NCI-H2107 treated with DMSO at 0.1 percent for 48 hours (cell line): ENCODE results near the gene ATIC.
"Not testable (repeated sequence)": the region's sequence is repeated elsewhere in the genome, so short reads cannot be mapped to it uniquely, and the experiment has no call there.

ENCODE experiments used
- DNase-seq: peaks from one replicate; lab custom pipeline; 2025; ENCODE audit not compliant: unreplicated experiment; lab: John Stamatoyannopoulos, UW

ATIC gene

GRCh38 chr2:215360059-215360458, 48.2 kb downstream of the ATIC start:
- not testable (repeated sequence) for DNase-seq

- DNase-seq, result no peak
These were observed 48.7 kb downstream of the ATIC start for GRCh38 chr2:215360596-215360995.

- no peak for DNase-seq
These were observed 49.5 kb downstream of the ATIC start for GRCh38 chr2:215361211-215361875.

GRCh38 chr2:215361876-215362561, 50.2 kb downstream of the ATIC start:
- no peak for DNase-seq

- DNase-seq, result no peak
These were observed 50.7 kb downstream of the ATIC start for GRCh38 chr2:215362562-215362904.

GRCh38 chr2:215363039-215363438, 51.2 kb downstream of the ATIC start:
- no peak for DNase-seq

- DNase-seq, result no peak
These were observed 51.8 kb downstream of the ATIC start for GRCh38 chr2:215363461-215364156.

- no peak for DNase-seq
These were observed 52.6 kb downstream of the ATIC start for GRCh38 chr2:215364157-215365155.

GRCh38 chr2:215365184-215365658, 53.4 kb downstream of the ATIC start:
- no peak for DNase-seq

- no peak for DNase-seq
These were observed 54.7 kb downstream of the ATIC start for GRCh38 chr2:215366440-215367032.

- no peak for DNase-seq
These were observed 56.0 kb downstream of the ATIC start for GRCh38 chr2:215367662-215368492.

- no peak for DNase-seq
These were observed 56.6 kb downstream of the ATIC start for GRCh38 chr2:215368493-215368809.

GRCh38 chr2:215369181-215369760, 57.4 kb downstream of the ATIC start:
- DNase-seq, result no peak

GRCh38 chr2:215370112-215370965, 58.5 kb downstream of the ATIC start:
- no peak for DNase-seq

- DNase-seq, result no peak
These were observed 60.3 kb downstream of the ATIC start for GRCh38 chr2:215371915-215372897.

GRCh38 chr2:215372968-215373649, 61.2 kb downstream of the ATIC start:
- no peak for DNase-seq

GRCh38 chr2:215374002-215374401, 62.1 kb downstream of the ATIC start:
- no peak for DNase-seq
